ENCODE measurements around the gene PPM1L. TPM values are rescaled to one million over a fixed set of nuclear protein-coding genes. Genes with fewer than 3 reads are reported as not detected.
"Not testable (repeated sequence)": the region's sequence is repeated elsewhere in the genome, so short reads cannot be mapped to it uniquely, and the experiment has no call there.

PPM1L gene
- total and polyA plus RNA-seq, 10 of the 15 experiments (the other 5 are each of a cell fraction or from before 2014, with no cell fraction given) = under 0.01 to 0.33 (median 0.06) TPM; not detected in 1

GRCh38 chr3:161034913-161035550, 279.0 kb downstream of the PPM1L start:
- H2AFZ ChIP-seq (ENCODE audit: control insufficient read depth, low read depth, low read length); FAIRE-seq; POLR2A ChIA-PET; H3K4me3 ChIP-seq; SMC1A ChIA-PET (ENCODE audit: uncharacterized antibody, unreplicated experiment); H3K36me3 ChIP-seq (ENCODE audit: control insufficient read depth in 2 of 2, insufficient read depth in 2 of 2, low read length in 1 of 2); BruUV-seq (replicated peaks); H3K4me1 ChIP-seq (ENCODE audit: control insufficient read depth, insufficient read depth, low read length); DNase-seq (ENCODE audit: low read depth, low spot score); in situ Hi-C loops (cut with MboI); H3K9me3 ChIP-seq (replicated peaks; ENCODE audit: control insufficient read depth, insufficient read depth, low read length); H3K27me3 ChIP-seq (replicated peaks in 1 of 2; ENCODE audit: control insufficient read depth in 2 of 2, insufficient read depth in 2 of 2, low read length in 1 of 2); H3K79me2 ChIP-seq (ENCODE audit: control insufficient read depth, insufficient read depth, low read length); H4K20me1 ChIP-seq (ENCODE audit: control insufficient read depth, insufficient read depth); H3K27ac ChIP-seq (ENCODE audit: control insufficient read depth, insufficient read depth); RAD21 ChIA-PET (ENCODE audit: unreplicated experiment); H3K4me2 ChIP-seq (ENCODE audit: control insufficient read depth, insufficient read depth); H3K9ac ChIP-seq (ENCODE audit: control insufficient read depth, insufficient read depth, low read length); intact Hi-C loops (cut with micrococcal nuclease; ENCODE audit: unreplicated experiment): not testable (repeated sequence)
- CTCF ChIA-PET = interaction anchor here (0.6 kb wide), 1 partner anchor 348 kb away, joined by 3 read pairs; no protein-coding TSS in a partner anchor
- WGBS (ENCODE audit: insufficient coverage, insufficient replicate concordance, low lambda C conversion rate, missing lambda C conversion rate) = 6% methylated on average over 5 of the region's 5 CpGs
- peak; percentile 43 for ATAC-seq
- 0 out of 2 replicates have a peak, but pooled peaks have one; percentile 21 for TF ChIP-seq GABPA (IDR thresholded peaks at IDR 0.05; ENCODE audit: low read depth)

- FAIRE-seq = no peak
- Histone ChIP-seq H3K27me3 (replicated peaks in 1 of 2; ENCODE audit: control insufficient read depth in 2 of 2, insufficient read depth in 2 of 2, low read length in 1 of 2) (no peaks in the 10 kb centered on the region), H3K36me3 (ENCODE audit: control insufficient read depth in 2 of 2, insufficient read depth in 2 of 2, low read length in 1 of 2) (no peaks in the 10 kb centered on the region), H3K27ac (ENCODE audit: control insufficient read depth, insufficient read depth) (no peak overlapping the region), H3K4me2 (ENCODE audit: control insufficient read depth, insufficient read depth) (no peak overlapping the region), H3K79me2 (ENCODE audit: control insufficient read depth, insufficient read depth, low read length) (no peaks in the 10 kb centered on the region), H2AFZ (ENCODE audit: control insufficient read depth, low read depth, low read length) (no peak overlapping the region), H3K4me1 (ENCODE audit: control insufficient read depth, insufficient read depth, low read length) (no peaks in the 10 kb centered on the region), H3K9me3 (replicated peaks; ENCODE audit: control insufficient read depth, insufficient read depth, low read length) (no peaks in the 10 kb centered on the region), H3K9ac (ENCODE audit: control insufficient read depth, insufficient read depth, low read length) (no peak overlapping the region), H3K4me3 (no peak overlapping the region), H4K20me1 (ENCODE audit: control insufficient read depth, insufficient read depth) (no peaks in the 10 kb centered on the region)
- no TSS peak for BruUV-seq (replicated peaks)
- SMC1A ChIA-PET (ENCODE audit: uncharacterized antibody, unreplicated experiment) = no interaction called here
- TF ChIP-seq CHD1 (IDR thresholded peaks at IDR 0.05; ENCODE audit: low read depth, low read length) (no peak), REST (IDR thresholded peaks at IDR 0.05; ENCODE audit: low read depth, low read length) (no peak), ZNF687 (IDR thresholded peaks at IDR 0.05) (no peak), KAT2A (conservative IDR thresholded peaks at IDR 0.05; ENCODE audit: control insufficient read depth, low read depth, low read length) (no peak), HDAC2 (IDR thresholded peaks at IDR 0.05) (no peak), NRF1 (conservative IDR thresholded peaks at IDR 0.05; ENCODE audit: low read depth, low read length) (no peak), CBFB (IDR thresholded peaks at IDR 0.05; ENCODE audit: low read depth) (no peak), MXI1 (IDR thresholded peaks at IDR 0.05; ENCODE audit: low read depth, low read length) (no peak)
- in situ Hi-C loops (cut with MboI) = no loop called here
- RAD21 ChIA-PET (ENCODE audit: unreplicated experiment) = no interaction called here
- no peak for DNase-seq (ENCODE audit: low read depth, low spot score)
- POLR2A ChIA-PET = no interaction called here
- intact Hi-C loops (cut with micrococcal nuclease; ENCODE audit: unreplicated experiment) = no loop called here
- CTCF ChIA-PET = interaction anchor here (0.6 kb wide), 1 partner anchor 349 kb away, joined by 3 read pairs; no protein-coding TSS in a partner anchor
- peak; percentile 29; the same call in 2 of the 3 replicates for ATAC-seq
- WGBS (ENCODE audit: insufficient coverage, insufficient replicate concordance, low lambda C conversion rate, missing lambda C conversion rate) = 39% methylated on average over 2 of the region's 2 CpGs
Observed at GRCh38 chr3:161035711-161036110, 279.7 kb downstream of the PPM1L start.

Data from GM12878 (cell line).